Parathyroid adenoma (tissue), 2 donors: Measurements from ENCODE around the gene CCSER1.

Source experiments
- H2AFZ ChIP-seq: fragments of 300-600 bp; sonication (generic); one replicate; pipeline ENCODE4 v1.7.0; 2017; ENCODE audit warnings: antibody characterized with exemption, mild to moderate bottlenecking
- H3K27ac ChIP-seq: fragments of 300-600 bp; sonication (generic); one replicate; pipeline ENCODE4 v1.7.0; 2017
- H3K27me3 ChIP-seq: fragments of 300-600 bp; sonication (generic); one replicate; pipeline ENCODE4 v1.7.0; 2017; ENCODE audit warnings: low read length; ENCODE audit not compliant: control insufficient read depth, insufficient read depth
- H3K36me3 ChIP-seq: fragments of 300-600 bp; sonication (generic); one replicate; pipeline ENCODE4 v1.7.0; 2017; ENCODE audit warnings: low read length; ENCODE audit not compliant: control insufficient read depth, insufficient read depth
- H3K4me1 ChIP-seq: fragments of 300-600 bp; sonication (generic); one replicate; pipeline ENCODE4 v1.7.0; 2017; ENCODE audit warnings: control low read depth
- H3K4me2 ChIP-seq: fragments of 300-600 bp; sonication (generic); one replicate; pipeline ENCODE4 v1.7.0; 2017; ENCODE audit warnings: low read length
- H3K4me3 ChIP-seq: fragments of 300-600 bp; sonication (generic); one replicate; pipeline ENCODE4 v1.7.0; 2017; ENCODE audit warnings: low read depth, low read length
- H3K79me2 ChIP-seq: fragments of 300-600 bp; sonication (generic); one replicate; pipeline ENCODE4 v1.7.0; 2017; ENCODE audit warnings: control low read depth
- H3K9ac ChIP-seq: fragments of 300-600 bp; sonication (generic); one replicate; pipeline ENCODE4 v1.7.0; 2017; ENCODE audit warnings: mild to moderate bottlenecking
- H3K9me3 ChIP-seq: fragments of 300-600 bp; sonication (generic); one replicate; pipeline ENCODE4 v1.7.0; 2017; ENCODE audit warnings: low read length; ENCODE audit not compliant: control insufficient read depth
- CTCF ChIP-seq: fragments of 300-600 bp; sonication (generic); IDR thresholded peaks from one replicate; pipeline ENCODE4 v1.7.0; 2017; ENCODE audit warnings: antibody characterized with exemption, mild to moderate bottlenecking
- donor health status: primary hyperparathyroidism.

The CCSER1 gene

DNA sequence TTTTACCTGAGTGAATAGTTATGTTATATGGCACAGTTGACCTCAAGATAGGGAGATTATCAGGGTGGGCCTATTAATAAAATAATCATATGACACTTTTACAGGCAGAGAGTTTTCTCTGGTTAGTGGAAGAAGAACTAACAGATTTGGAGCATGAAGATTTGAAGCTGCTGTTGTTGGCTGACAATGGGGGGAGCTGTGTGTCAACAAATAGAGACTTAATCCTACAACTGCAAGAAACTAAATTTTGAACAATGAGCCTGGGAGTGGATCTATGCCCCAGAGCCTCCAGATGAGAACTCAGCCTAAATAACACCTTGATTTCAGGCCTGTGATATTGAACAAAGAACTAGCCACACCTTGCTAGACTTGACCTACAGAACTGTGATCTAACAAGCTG lies 7.2 kb upstream of the CCSER1 start:
- Histone ChIP-seq H3K27me3 (no peaks in the 10 kb centered on the region), H3K4me1 (no peaks in the 10 kb centered on the region), H3K4me2 (no peak overlapping the region), H3K27ac (no peak overlapping the region), H3K9ac (no peak overlapping the region), H2AFZ (no peak overlapping the region), H3K4me3 (no peak overlapping the region), H3K9me3 (no peaks in the 10 kb centered on the region), H3K36me3 (no peaks in the 10 kb centered on the region), H3K79me2 (no peaks in the 10 kb centered on the region)
- no peak for TF ChIP-seq CTCF

GRCh38 chr4:90120815-90121214 lies 6.4 kb upstream of the CCSER1 start:
- H3K9ac ChIP-seq = no peak overlapping the region
- H3K27me3 ChIP-seq = no peaks in the 10 kb centered on the region
- no peak overlapping the region for H3K4me2 ChIP-seq
- no peak overlapping the region for H2AFZ ChIP-seq
- no peak overlapping the region for H3K4me3 ChIP-seq
- H3K4me1 ChIP-seq = no peaks in the 10 kb centered on the region
- H3K79me2 ChIP-seq = no peaks in the 10 kb centered on the region
- no peak overlapping the region for H3K27ac ChIP-seq
- no peaks in the 10 kb centered on the region for H3K36me3 ChIP-seq
- no peak for TF ChIP-seq CTCF
- no peaks in the 10 kb centered on the region for H3K9me3 ChIP-seq

DNA sequence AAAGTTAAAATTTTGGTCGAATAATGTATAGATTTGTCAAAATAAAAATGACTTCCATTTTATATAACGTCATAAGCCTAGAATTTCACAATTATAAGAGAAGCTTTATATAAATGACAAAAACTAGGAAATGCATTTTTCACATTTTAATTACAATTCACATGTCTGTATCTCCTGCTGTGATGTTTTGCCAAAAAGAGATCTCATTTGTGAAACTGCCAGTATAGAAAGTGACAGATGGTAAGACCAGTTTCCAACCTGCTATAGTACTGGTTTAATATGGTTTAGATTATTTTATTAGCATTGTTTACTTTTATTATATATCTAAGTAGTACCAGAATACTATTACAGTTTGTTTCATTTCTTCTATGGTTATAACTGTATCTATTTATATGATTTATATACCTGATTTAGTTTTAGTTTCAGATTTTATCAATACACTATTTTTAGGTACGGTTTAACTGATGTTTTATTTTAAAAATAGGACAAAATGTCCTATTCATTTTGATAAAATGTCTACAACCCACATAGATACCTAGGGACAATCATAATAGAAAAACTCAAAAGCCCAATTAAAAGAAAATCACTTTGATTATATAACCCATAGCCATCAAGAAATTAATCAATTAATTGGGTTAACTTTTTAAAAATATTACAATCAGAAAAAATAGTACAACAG lies 5.4 kb upstream of the CCSER1 start:
- no peaks in the 10 kb centered on the region for H3K27me3 ChIP-seq
- H3K4me2 ChIP-seq = no peak overlapping the region
- no peak overlapping the region for H3K4me3 ChIP-seq
- no peaks in the 10 kb centered on the region for H3K9me3 ChIP-seq
- H3K4me1 ChIP-seq = no peaks in the 10 kb centered on the region
- H3K36me3 ChIP-seq = no peaks in the 10 kb centered on the region
- no peaks in the 10 kb centered on the region for H3K79me2 ChIP-seq
- H2AFZ ChIP-seq = no peak overlapping the region
- no peak overlapping the region for H3K9ac ChIP-seq
- H3K27ac ChIP-seq = no peak overlapping the region
- no peak for TF ChIP-seq CTCF

- Histone ChIP-seq H3K27ac (no peak overlapping the region), H3K4me1 (no peaks in the 10 kb centered on the region), H3K9me3 (no peaks in the 10 kb centered on the region), H3K79me2 (no peaks in the 10 kb centered on the region), H3K4me3 (no peak overlapping the region), H3K4me2 (no peak overlapping the region), H3K9ac (no peak overlapping the region), H2AFZ (no peak overlapping the region), H3K27me3 (no peaks in the 10 kb centered on the region), H3K36me3 (no peaks in the 10 kb centered on the region)
- no peak for TF ChIP-seq CTCF
Measured at GRCh38 chr4:90122355-90122748, 4.8 kb upstream of the CCSER1 start.

GRCh38 chr4:90124276-90124675 lies 2.9 kb upstream of the CCSER1 start:
- no peak overlapping the region for H3K4me2 ChIP-seq
- no peaks in the 10 kb centered on the region for H3K27me3 ChIP-seq
- H3K36me3 ChIP-seq = no peaks in the 10 kb centered on the region
- no peaks in the 10 kb centered on the region for H3K79me2 ChIP-seq
- H3K27ac ChIP-seq = no peak overlapping the region
- H3K4me1 ChIP-seq = peaks cover 3% of the 10 kb centered on the region
- TF ChIP-seq CTCF = no peak
- no peak overlapping the region for H3K4me3 ChIP-seq
- H3K9me3 ChIP-seq = no peaks in the 10 kb centered on the region
- no peak overlapping the region for H3K9ac ChIP-seq
- no peak overlapping the region for H2AFZ ChIP-seq
